HG02798 (cell line): ENCODE data around the gene FBLN1.

Experiments
- ATAC-seq: cut with Tn5 transposase; IDR thresholded peaks from one replicate; pipeline ENCODE4 v1.9.1; 2021; ENCODE audit warnings: mild to moderate bottlenecking; ENCODE audit not compliant: unreplicated experiment, poor library complexity

Gene FBLN1

GRCh38 chr22:45503050-45503815 lies 550 bp downstream of the FBLN1 start:
- ATAC-seq, result no peak

- ATAC-seq, result no peak
Observed at GRCh38 chr22:45503816-45504372, 1.2 kb downstream of the FBLN1 start.

- ATAC-seq, result no peak
Observed at GRCh38 chr22:45504373-45505341, 2.0 kb downstream of the FBLN1 start.

- no peak for ATAC-seq
Observed at GRCh38 chr22:45505991-45506747, 3.5 kb downstream of the FBLN1 start.

GRCh38 chr22:45506816-45507360 lies 4.2 kb downstream of the FBLN1 start:
- ATAC-seq, result no peak

GRCh38 chr22:45507798-45508197 lies 5.1 kb downstream of the FBLN1 start:
- no peak for ATAC-seq

- ATAC-seq, result no peak
Observed at GRCh38 chr22:45508814-45509213, 6.1 kb downstream of the FBLN1 start.

GRCh38 chr22:45510376-45511232 lies 7.9 kb downstream of the FBLN1 start:
- ATAC-seq, result no peak

- ATAC-seq, result no peak
Observed at GRCh38 chr22:45511847-45512261, 9.2 kb downstream of the FBLN1 start.

- ATAC-seq, result no peak
Observed at GRCh38 chr22:45512363-45512762, 9.7 kb downstream of the FBLN1 start.

GRCh38 chr22:45515676-45516075 lies 13.0 kb downstream of the FBLN1 start:
- no peak for ATAC-seq

- no peak for ATAC-seq
Observed at GRCh38 chr22:45516163-45516562, 13.5 kb downstream of the FBLN1 start.

- ATAC-seq, result no peak
Observed at GRCh38 chr22:45516923-45517675, 14.4 kb downstream of the FBLN1 start.

GRCh38 chr22:45518136-45518535 lies 15.5 kb downstream of the FBLN1 start:
- ATAC-seq, result no peak

- ATAC-seq, result no peak
Observed at GRCh38 chr22:45518580-45518991, 15.9 kb downstream of the FBLN1 start.

GRCh38 chr22:45521178-45521577 lies 18.5 kb downstream of the FBLN1 start:
- no peak for ATAC-seq

- ATAC-seq, result no peak
Observed at GRCh38 chr22:45522462-45522861, 19.8 kb downstream of the FBLN1 start.

GRCh38 chr22:45524157-45524556 lies 21.5 kb downstream of the FBLN1 start:
- ATAC-seq, result no peak
